Activated CD8-positive, alpha-beta memory T cell treated with anti-CD3 and anti-CD28 coated beads, Interleukin-2, amount 10 ng/mL, durations not matched to agents 7 days and 5 days (primary cell): Measurements from ENCODE around the gene CGN. TPM values are rescaled to one million over a fixed set of nuclear protein-coding genes. Genes with fewer than 3 reads are reported as not detected.
A peak's percentile ranks its signal among the peaks of the same experiment; 100 is the strongest.

Experiments
- ATAC-seq: fragments of 150-1000 bp; cut with Tn5 transposase; one replicate; pipeline ENCODE4 v1.10.0; 2021; ENCODE audit warnings: moderate library complexity
- CTCF ChIA-PET: fragments of 350-600 bp; sonication (Branson Sonifier 250); formaldehyde crosslinking; loops from one replicate; lab custom pipeline; 2021; ENCODE audit warnings: antibody characterized with exemption; lab: Charles Lee
- DNase-seq: peaks from one replicate; pipeline ENCODE4 v3.0.0-alpha.2; 2020
- H3K27ac Mint-ChIP-seq: one replicate; pipeline ENCODE4 v1.8.0; 2021; ENCODE audit warnings: mild to moderate bottlenecking, mixed read lengths
- H3K27me3 Mint-ChIP-seq: one replicate; pipeline ENCODE4 v1.8.0; 2021; ENCODE audit warnings: mixed read lengths
- H3K36me3 Mint-ChIP-seq: one replicate; pipeline ENCODE4 v1.8.0; 2021; ENCODE audit warnings: mild to moderate bottlenecking, mixed read lengths
- H3K4me1 Mint-ChIP-seq: one replicate; pipeline ENCODE4 v1.8.0; 2021; ENCODE audit warnings: mixed read lengths
- H3K4me3 Mint-ChIP-seq: one replicate; pipeline ENCODE4 v1.8.0; 2021; ENCODE audit warnings: mild to moderate bottlenecking, moderate library complexity, mixed read lengths
- H3K9me3 Mint-ChIP-seq: one replicate; pipeline ENCODE4 v1.8.0; 2022; ENCODE audit warnings: low read depth, mixed read lengths
- total RNA-seq, 2 experiments: library from RNA; stranded (reverse); gene quantifications; one replicate each; pipeline ENCODE4 v1.2.3, GENCODE V29; 2021

CGN gene
- total RNA-seq, 2 experiments from 2014 or later, result 0.37 to 0.70 TPM

GRCh38 chr1:151504252-151504651, 6.9 kb upstream of the CGN start:
- CTCF ChIA-PET, result interaction anchor here (0.8 kb wide), 2 partner anchors 27 to 90 kb away, joined by 3 to 5 read pairs; no protein-coding TSS in a partner anchor
- ATAC-seq (no peak), DNase-seq (no peak)
- Mint-ChIP-seq H3K9me3 (no peaks in the 10 kb centered on the region), H3K36me3 (no peaks in the 10 kb centered on the region), H3K27ac (no peak overlapping the region), H3K27me3 (peaks cover 3% of the 10 kb centered on the region), H3K4me3 (no peak overlapping the region), H3K4me1 (peaks cover 9% of the 10 kb centered on the region)

- peaks cover 9% of the 10 kb centered on the region for H3K4me1 Mint-ChIP-seq
- no peak overlapping the region for H3K27ac Mint-ChIP-seq
- DNase-seq, result no peak
- CTCF ChIA-PET, result interaction anchor here (0.8 kb wide), 2 partner anchors 28 to 89 kb away, joined by 3 to 5 read pairs; no protein-coding TSS in a partner anchor
- no peak overlapping the region for H3K4me3 Mint-ChIP-seq
- H3K27me3 Mint-ChIP-seq, result peaks cover 3% of the 10 kb centered on the region
- ATAC-seq, result no peak
- no peaks in the 10 kb centered on the region for H3K36me3 Mint-ChIP-seq
- no peaks in the 10 kb centered on the region for H3K9me3 Mint-ChIP-seq
Observed at GRCh38 chr1:151504759-151505158, 6.4 kb upstream of the CGN start.

- peaks cover 12% of the 10 kb centered on the region for H3K27me3 Mint-ChIP-seq
- H3K4me1 Mint-ChIP-seq, result peaks cover 22% of the 10 kb centered on the region
- H3K36me3 Mint-ChIP-seq, result no peaks in the 10 kb centered on the region
- no peak overlapping the region for H3K4me3 Mint-ChIP-seq
- H3K9me3 Mint-ChIP-seq, result no peaks in the 10 kb centered on the region
- ATAC-seq, result no peak
- H3K27ac Mint-ChIP-seq, result no peak overlapping the region
- CTCF ChIA-PET, result interaction anchor here (0.9 kb wide), 1 partner anchor 86 kb away, joined by 4 read pairs; no protein-coding TSS in a partner anchor
- DNase-seq, result no peak
Observed at GRCh38 chr1:151508833-151509232, 2.4 kb upstream of the CGN start.

GRCh38 chr1:151509350-151510019, 1.7 kb upstream of the CGN start:
- H3K27me3 Mint-ChIP-seq, result peaks cover 12% of the 10 kb centered on the region
- no peaks in the 10 kb centered on the region for H3K36me3 Mint-ChIP-seq
- ATAC-seq (no peak), DNase-seq (no peak)
- peaks cover 24% of the 10 kb centered on the region for H3K4me1 Mint-ChIP-seq
- no peaks in the 10 kb centered on the region for H3K9me3 Mint-ChIP-seq
- no peak overlapping the region for H3K4me3 Mint-ChIP-seq
- CTCF ChIA-PET, result interaction anchor here (2.2 kb wide), 1 partner anchor 65 kb away, joined by 8 read pairs; no protein-coding TSS in a partner anchor
- H3K27ac Mint-ChIP-seq, result no peak overlapping the region

DNA sequence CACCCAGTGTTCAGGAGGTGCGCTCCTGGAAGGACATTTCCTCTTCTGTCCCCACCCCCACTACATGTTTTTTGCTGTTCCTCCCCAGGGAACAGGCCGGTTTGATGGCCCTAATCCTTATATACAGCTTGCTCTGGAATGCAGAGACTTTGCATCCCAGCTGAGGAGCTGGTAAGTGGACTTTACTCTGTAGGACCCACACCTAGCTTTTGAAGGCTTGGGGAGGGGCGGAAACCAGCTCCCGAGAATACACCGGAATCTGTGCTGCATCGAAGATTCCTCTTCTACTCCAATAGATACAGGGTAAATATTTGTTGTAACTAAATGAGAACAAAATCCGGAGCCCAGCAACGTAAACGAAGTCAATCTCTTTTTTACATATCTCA, 1.2 kb upstream of the CGN start:
- Mint-ChIP-seq H3K27ac (no peak overlapping the region), H3K4me3 (peak overlapping the region; percentile 75), H3K9me3 (no peaks in the 10 kb centered on the region), H3K27me3 (peaks cover 12% of the 10 kb centered on the region), H3K4me1 (peaks cover 24% of the 10 kb centered on the region), H3K36me3 (no peaks in the 10 kb centered on the region)
- ATAC-seq, result no peak
- DNase-seq, result no peak
- CTCF ChIA-PET, result interaction anchor here (1.9 to 2.2 kb wide), 2 partner anchors 30 to 66 kb away, joined by 7 to 8 read pairs; partner anchors contain the start of gene TUFT1

GRCh38 chr1:151510614-151510956, 602 bp upstream of the CGN start:
- DNase-seq (no peak), ATAC-seq (no peak)
- no peaks in the 10 kb centered on the region for H3K9me3 Mint-ChIP-seq
- CTCF ChIA-PET, result interaction anchor here (1.1 to 2.2 kb wide), 3 partner anchors 29 to 325 kb away, joined by 3 to 8 read pairs (median 7); partner anchors contain the start of gene TUFT1
- peak overlapping the region; percentile 75 for H3K4me3 Mint-ChIP-seq
- H3K27me3 Mint-ChIP-seq, result peaks cover 12% of the 10 kb centered on the region
- H3K4me1 Mint-ChIP-seq, result peaks cover 22% of the 10 kb centered on the region
- H3K36me3 Mint-ChIP-seq, result no peaks in the 10 kb centered on the region
- H3K27ac Mint-ChIP-seq, result no peak overlapping the region

DNA sequence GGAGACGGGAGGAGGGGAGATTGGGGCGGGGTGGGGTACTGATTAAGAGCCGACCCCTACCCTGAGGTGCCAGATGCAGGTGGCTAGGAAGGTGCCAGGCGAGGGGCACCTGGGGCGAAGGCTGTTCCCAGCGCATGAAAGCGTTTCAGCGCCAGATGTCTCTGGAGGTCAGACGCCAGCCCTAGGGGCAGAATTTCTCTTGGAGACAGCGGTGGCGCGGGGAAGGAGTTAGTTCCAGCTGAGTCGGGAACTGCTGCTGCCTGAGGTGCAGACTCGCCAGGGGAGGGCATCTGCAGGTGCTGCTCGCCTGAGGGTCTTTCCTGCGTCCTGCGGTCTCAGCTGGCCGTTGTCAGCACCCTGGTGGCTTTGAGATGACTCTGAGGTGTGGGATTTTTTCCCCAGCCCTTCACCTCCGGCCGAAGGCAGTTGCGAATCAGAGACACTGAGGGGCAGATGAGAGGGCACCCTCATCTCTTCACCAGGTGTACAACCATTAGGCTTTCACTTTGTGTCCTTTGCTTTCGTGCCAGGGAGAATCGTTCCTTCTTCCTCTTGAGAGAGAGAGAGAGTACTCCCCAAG, 539 bp downstream of the CGN start:
- H3K4me3 Mint-ChIP-seq, result peak overlapping the region; percentile 75
- peaks cover 22% of the 10 kb centered on the region for H3K4me1 Mint-ChIP-seq
- no peak overlapping the region for H3K27ac Mint-ChIP-seq
- H3K27me3 Mint-ChIP-seq, result peaks cover 8% of the 10 kb centered on the region
- no peaks in the 10 kb centered on the region for H3K36me3 Mint-ChIP-seq
- H3K9me3 Mint-ChIP-seq, result no peaks in the 10 kb centered on the region
- CTCF ChIA-PET, result interaction anchor here (0.6 to 2.2 kb wide), 4 partner anchors 9 to 324 kb away, joined by 3 to 8 read pairs (median 6); partner anchors contain the start of gene TUFT1
- peak; percentile 20 for ATAC-seq
- peak; percentile 43 for DNase-seq

- Mint-ChIP-seq H3K27ac (no peak overlapping the region), H3K4me1 (peaks cover 22% of the 10 kb centered on the region), H3K27me3 (peaks cover 8% of the 10 kb centered on the region), H3K4me3 (no peak overlapping the region), H3K9me3 (no peaks in the 10 kb centered on the region), H3K36me3 (no peaks in the 10 kb centered on the region)
- DNase-seq, result no peak
- ATAC-seq, result no peak
- CTCF ChIA-PET, result interaction anchor here (0.6 kb wide), 1 partner anchor 8 kb away, joined by 4 read pairs; no protein-coding TSS in a partner anchor
Observed at GRCh38 chr1:151512326-151512725, 1.1 kb downstream of the CGN start.

- ATAC-seq (no peak), DNase-seq (no peak)
- Mint-ChIP-seq H3K36me3 (no peaks in the 10 kb centered on the region), H3K4me3 (no peak overlapping the region), H3K27me3 (peaks cover 8% of the 10 kb centered on the region), H3K4me1 (peaks cover 22% of the 10 kb centered on the region), H3K27ac (no peak overlapping the region), H3K9me3 (no peaks in the 10 kb centered on the region)
- CTCF ChIA-PET, result no interaction called here
Observed at GRCh38 chr1:151512801-151513625, 1.8 kb downstream of the CGN start.

- Mint-ChIP-seq H3K4me1 (peaks cover 22% of the 10 kb centered on the region), H3K27me3 (peaks cover 8% of the 10 kb centered on the region), H3K36me3 (no peaks in the 10 kb centered on the region), H3K4me3 (no peak overlapping the region), H3K9me3 (no peaks in the 10 kb centered on the region), H3K27ac (no peak overlapping the region)
- CTCF ChIA-PET, result no interaction called here
- no peak for DNase-seq
- no peak for ATAC-seq
Observed at GRCh38 chr1:151513626-151514121, 2.5 kb downstream of the CGN start.

- H3K4me3 Mint-ChIP-seq, result no peak overlapping the region
- no peak for DNase-seq
- ATAC-seq, result no peak
- peaks cover 22% of the 10 kb centered on the region for H3K4me1 Mint-ChIP-seq
- no peak overlapping the region for H3K27ac Mint-ChIP-seq
- H3K27me3 Mint-ChIP-seq, result peaks cover 8% of the 10 kb centered on the region
- H3K9me3 Mint-ChIP-seq, result no peaks in the 10 kb centered on the region
- H3K36me3 Mint-ChIP-seq, result no peaks in the 10 kb centered on the region
- CTCF ChIA-PET, result interaction anchor here (0.7 to 1.3 kb wide), 2 partner anchors 13 to 70 kb away, joined by 3 read pairs; no protein-coding TSS in a partner anchor
Observed at GRCh38 chr1:151514366-151514765, 3.2 kb downstream of the CGN start.

DNA sequence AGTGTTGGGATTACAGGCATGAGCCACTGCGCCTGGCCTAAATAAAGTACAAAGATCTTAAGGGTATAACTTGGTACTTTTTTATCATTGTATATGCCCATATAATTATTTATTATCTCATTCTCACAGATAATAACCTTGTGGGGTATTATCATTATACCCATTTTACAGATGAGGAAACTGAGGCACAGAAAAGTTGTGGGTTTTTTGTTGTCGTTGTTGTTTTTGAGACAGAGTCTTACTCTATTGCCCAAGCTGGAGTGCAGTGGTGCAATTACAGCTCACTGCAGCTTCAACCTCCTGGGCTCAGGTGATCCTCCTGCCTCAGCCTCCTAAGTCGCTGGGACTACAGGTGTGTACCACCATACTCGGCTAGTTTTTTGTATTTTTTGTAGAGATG, 4.1 kb downstream of the CGN start:
- no peaks in the 10 kb centered on the region for H3K36me3 Mint-ChIP-seq
- no peak for DNase-seq
- no peaks in the 10 kb centered on the region for H3K9me3 Mint-ChIP-seq
- peaks cover 23% of the 10 kb centered on the region for H3K4me1 Mint-ChIP-seq
- H3K4me3 Mint-ChIP-seq, result no peak overlapping the region
- H3K27ac Mint-ChIP-seq, result no peak overlapping the region
- CTCF ChIA-PET, result interaction anchor here (1.2 to 1.3 kb wide), 2 partner anchors 12 to 232 kb away, joined by 3 read pairs; no protein-coding TSS in a partner anchor
- no peak for ATAC-seq
- peaks cover 4% of the 10 kb centered on the region for H3K27me3 Mint-ChIP-seq

DNA sequence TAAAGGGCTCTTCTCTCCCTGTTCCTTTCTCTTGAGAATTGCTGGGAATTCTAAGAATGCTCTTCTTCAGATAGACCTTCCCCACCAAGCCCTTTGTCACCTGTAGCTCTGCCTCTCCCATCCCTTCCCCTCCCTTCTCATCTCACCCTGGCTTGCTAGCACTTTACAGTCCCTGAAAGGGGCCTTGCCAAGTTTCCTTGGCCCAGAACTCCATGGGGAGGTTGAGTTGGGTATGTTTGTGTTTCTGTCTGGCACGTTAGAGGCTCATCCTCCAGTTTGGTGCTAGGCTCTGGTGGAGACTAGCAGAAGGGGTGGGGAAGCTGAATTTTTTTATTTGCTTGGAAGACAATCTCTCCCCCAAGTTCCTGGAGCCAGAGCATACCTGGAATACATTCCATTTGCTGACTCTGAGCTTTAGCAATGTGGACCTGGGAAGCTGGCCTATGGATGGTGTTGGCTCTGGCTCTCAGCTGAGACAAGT, 4.9 kb downstream of the CGN start:
- Mint-ChIP-seq H3K9me3 (no peaks in the 10 kb centered on the region), H3K4me3 (no peak overlapping the region), H3K4me1 (peaks cover 20% of the 10 kb centered on the region), H3K36me3 (no peaks in the 10 kb centered on the region), H3K27me3 (no peaks in the 10 kb centered on the region), H3K27ac (no peak overlapping the region)
- CTCF ChIA-PET, result interaction anchor here (1.2 kb wide), 1 partner anchor 231 kb away, joined by 3 read pairs; no protein-coding TSS in a partner anchor
- no peak for DNase-seq
- no peak for ATAC-seq
